Progenitor cell of endocrine pancreas (in vitro differentiated cells): ENCODE results near the gene SHROOM2. TPM values are rescaled to one million over a fixed set of nuclear protein-coding genes. Genes with fewer than 3 reads are reported as not detected.
"Not testable (repeated sequence)": the region's sequence is repeated elsewhere in the genome, so short reads cannot be mapped to it uniquely, and the experiment has no call there.

Source experiments
- DNase-seq: peaks from one replicate; pipeline ENCODE4 v3.0.0; 2021; ENCODE audit warnings: low spot score; ENCODE audit not compliant: unreplicated experiment
- H3K27ac Mint-ChIP-seq: 2 replicates; pipeline ENCODE4 v1.8.0; 2021; ENCODE audit warnings: mild to moderate bottlenecking, moderate library complexity, mixed read lengths
- H3K27me3 Mint-ChIP-seq: 2 replicates; pipeline ENCODE4 v1.8.0; 2021; ENCODE audit warnings: mixed read lengths
- H3K36me3 Mint-ChIP-seq: 2 replicates; pipeline ENCODE4 v1.8.0; 2022; ENCODE audit warnings: mixed read lengths; ENCODE audit not compliant: insufficient read depth
- H3K4me1 Mint-ChIP-seq: 2 replicates; pipeline ENCODE4 v1.8.0; 2021; ENCODE audit warnings: low read depth, mixed read lengths
- H3K4me3 Mint-ChIP-seq: 2 replicates; pipeline ENCODE4 v1.8.0; 2021; ENCODE audit warnings: low read depth, mild to moderate bottlenecking, moderate library complexity, mixed read lengths
- H3K9me3 Mint-ChIP-seq: 2 replicates; pipeline ENCODE4 v1.8.0; 2021; ENCODE audit warnings: low read depth, mixed read lengths
- total RNA-seq: library from RNA; stranded (reverse); gene quantifications from 2 replicates; pipeline ENCODE4 v1.2.1, GENCODE V29; 2021
- TF ChIP-seq, protein P1 (sequence below): fragments of 200-600 bp; sonication (generic); IDR thresholded peaks from one replicate; pipeline ENCODE4 v1.5.0; 2021; ENCODE audit warnings: antibody characterized with exemption, mild to moderate bottlenecking; ENCODE audit not compliant: unreplicated experiment

SHROOM2 gene
- total RNA-seq, 1 donor from 2014 or later, result 10.6 TPM

DNA sequence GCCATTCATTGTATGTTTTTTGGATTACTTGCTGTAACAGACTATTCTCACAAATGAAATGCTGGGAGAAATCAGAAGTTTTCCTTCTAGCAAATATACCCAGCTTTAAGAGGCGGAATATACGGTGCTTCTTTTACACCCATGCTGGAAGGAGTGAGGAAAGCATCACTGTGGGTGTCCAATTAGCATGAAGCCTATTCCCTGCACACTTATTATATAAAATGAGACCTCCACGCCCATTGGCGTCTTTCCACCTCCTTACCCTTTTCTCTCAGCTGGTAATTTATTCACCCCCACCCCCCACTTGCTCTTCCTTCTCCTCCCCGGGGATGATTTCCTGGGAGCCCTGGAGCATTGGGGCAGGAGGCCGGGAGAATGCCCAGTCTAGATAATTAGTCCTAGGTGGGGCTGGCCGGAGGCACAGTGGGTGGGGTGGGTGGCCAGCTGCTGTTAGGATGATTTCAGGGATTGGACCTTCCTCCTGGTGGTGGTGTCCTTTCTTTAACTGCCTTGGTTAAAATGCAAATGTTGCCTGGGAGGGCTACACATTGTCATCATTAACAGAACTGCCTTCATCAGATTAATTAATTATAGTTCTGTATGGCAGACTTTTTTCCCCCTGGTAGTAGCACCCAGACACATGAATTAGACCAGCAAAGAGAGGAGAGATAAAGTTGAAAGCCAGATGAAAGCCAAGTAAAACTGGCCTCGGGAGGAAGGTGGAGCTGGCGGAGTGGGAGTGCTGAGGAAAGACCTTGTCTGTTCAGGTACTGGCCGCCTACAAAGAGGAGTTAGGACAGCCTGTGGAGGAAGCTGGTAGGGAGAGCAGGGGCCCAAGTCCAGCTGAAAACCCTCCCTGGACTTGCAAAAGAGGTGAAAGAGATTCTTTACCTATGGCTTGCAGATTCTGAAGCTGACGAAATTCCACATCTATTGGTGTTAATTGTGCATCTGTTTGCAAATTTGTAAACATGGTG is 11.4 kb downstream of the SHROOM2 start:
- TF ChIP-seq, protein P1, sequence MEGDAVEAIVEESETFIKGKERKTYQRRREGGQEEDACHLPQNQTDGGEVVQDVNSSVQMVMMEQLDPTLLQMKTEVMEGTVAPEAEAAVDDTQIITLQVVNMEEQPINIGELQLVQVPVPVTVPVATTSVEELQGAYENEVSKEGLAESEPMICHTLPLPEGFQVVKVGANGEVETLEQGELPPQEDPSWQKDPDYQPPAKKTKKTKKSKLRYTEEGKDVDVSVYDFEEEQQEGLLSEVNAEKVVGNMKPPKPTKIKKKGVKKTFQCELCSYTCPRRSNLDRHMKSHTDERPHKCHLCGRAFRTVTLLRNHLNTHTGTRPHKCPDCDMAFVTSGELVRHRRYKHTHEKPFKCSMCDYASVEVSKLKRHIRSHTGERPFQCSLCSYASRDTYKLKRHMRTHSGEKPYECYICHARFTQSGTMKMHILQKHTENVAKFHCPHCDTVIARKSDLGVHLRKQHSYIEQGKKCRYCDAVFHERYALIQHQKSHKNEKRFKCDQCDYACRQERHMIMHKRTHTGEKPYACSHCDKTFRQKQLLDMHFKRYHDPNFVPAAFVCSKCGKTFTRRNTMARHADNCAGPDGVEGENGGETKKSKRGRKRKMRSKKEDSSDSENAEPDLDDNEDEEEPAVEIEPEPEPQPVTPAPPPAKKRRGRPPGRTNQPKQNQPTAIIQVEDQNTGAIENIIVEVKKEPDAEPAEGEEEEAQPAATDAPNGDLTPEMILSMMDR, result no peak
- Mint-ChIP-seq H3K27ac (no peak overlapping the region), H3K9me3 (peaks cover 29% of the 10 kb centered on the region), H3K4me1 (peaks cover 3% of the 10 kb centered on the region), H3K36me3 (peaks cover 13% of the 10 kb centered on the region), H3K4me3 (no peak overlapping the region), H3K27me3 (no peaks in the 10 kb centered on the region)
- no peak for DNase-seq

DNA sequence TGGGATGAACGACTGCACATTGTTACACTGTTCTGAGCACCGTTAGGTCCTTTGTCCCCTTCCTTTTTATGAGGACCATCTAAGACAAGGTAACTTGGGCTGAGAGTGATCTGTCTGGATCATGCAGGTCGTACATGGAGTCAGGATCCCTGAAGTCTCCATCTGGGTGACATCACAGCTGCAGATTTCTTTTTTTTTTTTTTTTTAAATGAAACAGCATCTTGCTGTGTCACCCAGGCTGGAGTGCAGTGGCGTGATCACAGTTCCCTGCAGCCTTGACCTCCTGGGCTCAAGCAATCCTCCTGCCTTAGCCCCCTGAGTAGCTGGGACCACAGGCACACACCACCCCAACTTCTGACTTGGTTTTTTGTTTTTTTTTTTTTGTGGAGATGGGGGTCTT is 16.5 kb downstream of the SHROOM2 start:
- peaks cover 3% of the 10 kb centered on the region for H3K4me1 Mint-ChIP-seq

DNA sequence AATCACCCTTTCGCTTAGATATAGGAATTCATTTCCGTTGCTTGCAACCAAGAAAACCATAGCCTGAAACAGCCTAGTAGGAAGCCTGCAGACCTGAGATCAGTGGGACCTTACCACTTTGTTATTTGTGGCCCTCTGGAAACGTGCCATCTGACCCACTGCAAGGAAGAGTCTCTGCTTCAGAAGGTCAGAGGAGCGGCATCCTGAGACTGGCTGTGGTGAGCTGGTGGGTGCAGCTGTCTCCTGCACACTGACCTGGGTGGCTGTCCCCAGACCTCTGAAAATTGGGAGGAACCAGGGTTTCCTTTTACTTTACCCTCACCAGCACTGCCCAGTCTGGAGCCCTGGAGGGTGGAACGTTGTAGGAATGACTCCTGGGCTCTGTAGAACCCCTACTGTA is 18.2 kb downstream of the SHROOM2 start:
- TF ChIP-seq, protein P1, result no peak
- peaks cover 14% of the 10 kb centered on the region for H3K9me3 Mint-ChIP-seq
- no peak for DNase-seq
- H3K4me1 Mint-ChIP-seq, result no peaks in the 10 kb centered on the region
- peaks cover 12% of the 10 kb centered on the region for H3K36me3 Mint-ChIP-seq
- no peaks in the 10 kb centered on the region for H3K27me3 Mint-ChIP-seq
- H3K27ac Mint-ChIP-seq, result no peak overlapping the region
- H3K4me3 Mint-ChIP-seq, result no peak overlapping the region

More for the DNA sequence above, 16.5 kb downstream of the SHROOM2 start:
- no peaks in the 10 kb centered on the region for H3K27me3 Mint-ChIP-seq
- no peak overlapping the region for H3K27ac Mint-ChIP-seq
- peaks cover 10% of the 10 kb centered on the region for H3K36me3 Mint-ChIP-seq
- DNase-seq, result no peak
- TF ChIP-seq, protein P1, result no peak
- H3K9me3 Mint-ChIP-seq, result peaks cover 17% of the 10 kb centered on the region
- H3K4me3 Mint-ChIP-seq, result no peak overlapping the region

DNA sequence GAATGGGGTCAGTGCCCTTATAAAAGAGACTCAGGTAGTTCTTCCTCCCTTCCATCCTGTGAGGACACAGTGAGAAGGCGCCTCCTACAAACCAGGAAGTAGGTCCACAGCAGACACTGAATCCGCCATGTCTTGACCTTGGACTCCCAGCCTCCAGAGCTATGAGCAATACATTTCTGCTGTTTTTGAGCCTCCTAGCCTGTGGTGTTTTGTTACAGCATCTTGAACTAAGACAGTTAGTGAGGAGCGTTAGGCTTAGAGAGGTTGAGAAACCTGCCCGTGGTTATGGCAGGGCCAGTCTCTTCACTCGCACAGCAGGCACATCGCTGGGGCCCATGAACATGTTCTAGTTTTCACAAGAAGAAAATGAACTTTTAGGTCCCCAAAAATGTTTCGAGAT is 19.7 kb downstream of the SHROOM2 start:
- no peak for DNase-seq
- no peaks in the 10 kb centered on the region for H3K4me1 Mint-ChIP-seq
- no peaks in the 10 kb centered on the region for H3K27me3 Mint-ChIP-seq
- H3K9me3 Mint-ChIP-seq, result peaks cover 4% of the 10 kb centered on the region
- TF ChIP-seq, protein P1, result no peak
- no peak overlapping the region for H3K4me3 Mint-ChIP-seq
- H3K27ac Mint-ChIP-seq, result no peak overlapping the region
- peaks cover 3% of the 10 kb centered on the region for H3K36me3 Mint-ChIP-seq

DNA sequence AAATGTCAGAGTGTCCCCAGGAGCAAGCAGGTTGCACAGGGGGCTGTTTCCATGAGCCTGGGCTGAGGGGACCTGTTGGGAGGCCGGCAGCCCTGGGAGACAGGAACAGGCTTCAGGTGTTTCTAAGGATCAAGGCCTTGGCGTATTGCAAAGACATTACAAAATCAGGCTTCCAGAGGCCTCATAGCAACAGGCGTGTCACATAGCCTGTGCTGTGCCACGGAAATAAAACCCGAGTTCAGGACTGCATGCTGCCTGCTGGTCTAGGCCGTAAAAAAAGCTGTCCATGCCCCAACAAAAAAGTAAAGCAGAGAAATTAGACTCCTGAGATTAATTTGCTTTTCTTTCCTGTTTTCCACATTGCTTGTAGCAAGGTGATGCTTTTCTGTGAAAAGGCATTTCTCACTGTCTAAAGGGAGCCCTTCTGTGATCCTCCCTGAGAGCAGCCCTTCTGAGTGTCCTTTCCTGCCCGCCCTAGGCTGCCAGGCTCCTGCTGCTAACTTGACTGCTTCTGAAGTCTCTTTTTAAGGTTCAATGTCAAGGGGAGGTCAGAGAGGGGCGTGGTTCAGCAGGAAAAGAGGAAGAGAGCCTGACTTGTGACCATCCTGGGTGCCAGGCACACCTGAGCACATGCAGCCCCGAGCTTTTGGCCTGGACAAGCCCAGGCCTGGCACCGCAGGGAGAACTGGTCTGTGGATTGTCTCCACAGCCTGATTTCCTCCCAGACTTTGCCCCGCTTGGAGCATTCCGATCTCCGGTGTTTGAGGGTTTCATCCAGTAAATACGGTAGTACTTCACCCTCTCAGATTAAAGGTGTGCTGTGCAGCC is 21.3 kb downstream of the SHROOM2 start:
- no peak for DNase-seq
- TF ChIP-seq, protein P1, result no peak
- no peak overlapping the region for H3K4me3 Mint-ChIP-seq
- H3K27me3 Mint-ChIP-seq, result no peaks in the 10 kb centered on the region
- peaks cover 8% of the 10 kb centered on the region for H3K9me3 Mint-ChIP-seq
- no peaks in the 10 kb centered on the region for H3K4me1 Mint-ChIP-seq
- H3K27ac Mint-ChIP-seq, result no peak overlapping the region
- H3K36me3 Mint-ChIP-seq, result peaks cover 3% of the 10 kb centered on the region

DNA sequence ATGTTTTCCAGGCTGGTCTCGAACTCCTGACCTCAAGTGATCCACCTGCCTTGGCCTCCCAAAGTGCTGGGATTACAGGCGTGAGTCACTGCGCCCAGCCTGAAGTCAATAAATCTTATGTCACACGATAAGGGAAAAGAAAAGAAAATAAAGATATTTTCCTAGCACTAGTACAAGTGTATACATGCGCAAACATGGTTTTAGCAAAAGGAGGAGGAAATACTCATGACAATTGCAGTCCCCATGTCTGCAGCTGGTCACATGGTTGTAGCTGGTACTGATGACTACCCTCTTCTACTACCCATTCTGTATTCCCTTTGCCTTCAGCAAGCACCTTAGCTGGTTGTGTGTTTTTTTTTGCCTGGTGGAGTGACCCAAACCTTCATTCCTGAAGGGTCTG is 23.6 kb downstream of the SHROOM2 start:
- not testable (repeated sequence) for H3K4me1 Mint-ChIP-seq, H3K4me3 Mint-ChIP-seq, H3K27me3 Mint-ChIP-seq, H3K27ac Mint-ChIP-seq, DNase-seq, H3K36me3 Mint-ChIP-seq
- H3K9me3 Mint-ChIP-seq, result peaks cover 14% of the 10 kb centered on the region

DNA sequence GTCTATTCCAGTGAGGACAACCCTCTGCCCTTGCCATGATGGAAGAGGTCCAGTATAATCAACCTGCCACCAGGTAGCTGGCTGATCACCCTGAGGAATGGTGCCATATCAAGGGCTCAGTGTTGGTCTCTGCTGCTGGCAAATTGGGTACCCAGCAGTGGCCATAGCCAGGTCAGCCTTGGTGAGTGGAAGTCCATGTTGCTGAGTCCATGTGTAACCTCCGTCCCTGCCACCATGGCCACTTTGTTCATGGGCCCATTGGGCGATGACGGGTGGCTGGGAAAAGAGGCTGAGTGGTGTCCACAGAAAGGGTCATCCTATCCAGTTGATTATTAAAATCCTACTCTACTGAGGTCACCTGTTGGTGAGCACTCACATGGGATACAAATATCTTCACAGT is 24.9 kb downstream of the SHROOM2 start:
- not testable (repeated sequence) for H3K4me3 Mint-ChIP-seq, DNase-seq, H3K27me3 Mint-ChIP-seq, H3K27ac Mint-ChIP-seq, H3K36me3 Mint-ChIP-seq, H3K4me1 Mint-ChIP-seq
- peaks cover 19% of the 10 kb centered on the region for H3K9me3 Mint-ChIP-seq
